ENCODE measurements around the gene FUT8.

Gene FUT8

DNA sequence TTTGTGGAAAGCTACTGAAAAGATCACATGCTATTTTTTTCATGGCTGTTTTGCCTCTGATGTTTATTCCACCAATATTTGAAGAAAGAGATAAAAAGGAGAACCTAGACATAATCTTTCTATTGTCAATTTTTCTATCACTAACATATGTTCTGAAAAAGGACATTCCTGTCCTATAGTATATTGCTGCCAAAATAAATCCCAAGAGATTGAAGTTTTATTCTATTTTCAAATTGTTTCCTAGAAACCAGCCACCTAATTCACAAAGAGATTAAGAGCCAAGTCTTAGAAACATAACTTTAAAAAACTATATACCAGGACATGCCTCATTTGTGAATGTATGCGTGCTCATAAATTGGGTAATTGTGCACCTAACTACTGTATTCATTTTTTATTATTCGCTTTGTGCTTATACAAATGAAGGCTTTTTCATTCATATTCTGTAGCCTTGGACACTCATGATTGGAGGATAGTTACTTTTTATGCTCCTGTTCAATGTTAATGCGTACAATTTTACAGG, 200.7 kb downstream of the FUT8 start:
- no peak overlapping the region for H3K4me2 ChIP-seq (ENCODE audit: insufficient read depth, low read length, poor library complexity, severe bottlenecking)
- H2BK12ac ChIP-seq (ENCODE audit: low read length), result no peak overlapping the region
- H3K23ac ChIP-seq (ENCODE audit: low read depth, low read length, poor library complexity), result no peak overlapping the region
- no peak overlapping the region for H3K14ac ChIP-seq (ENCODE audit: low read length)
- H3K79me1 ChIP-seq (ENCODE audit: low read depth, low read length), result no peaks in the 10 kb centered on the region
- no peaks in the 10 kb centered on the region for H3K4me1 ChIP-seq (ENCODE audit: control insufficient read depth in 2 of 2, insufficient read depth in 1 of 2, low read depth in 1 of 2, low read length in 2 of 2)
- H4K8ac ChIP-seq (ENCODE audit: low read depth, low read length), result no peak overlapping the region
- H4K91ac ChIP-seq (ENCODE audit: low read depth, low read length, poor library complexity), result no peak overlapping the region
- H3K9me3 ChIP-seq (replicated peaks in 1 of 2; ENCODE audit: control insufficient read depth in 2 of 2, insufficient read depth in 1 of 2, low read depth in 1 of 2, low read length in 2 of 2), result no peaks in the 10 kb centered on the region
- H2AFZ ChIP-seq (ENCODE audit: low read length), result no peak overlapping the region
- WGBS, 2 donors (ENCODE audit: extremely low coverage in 2 of 2, insufficient read length in 2 of 2, insufficient replicate concordance in 1 of 2), result no CpG with 5 or more reads among the region's 3 CpGs
- H2BK120ac ChIP-seq (ENCODE audit: low read depth, low read length), result no peak overlapping the region
- H3K27me3 ChIP-seq (ENCODE audit: control insufficient read depth in 3 of 3, insufficient read depth in 3 of 3, low read depth in 1 of 3, low read length in 3 of 3), result no peaks in the 10 kb centered on the region
- H3K36me3 ChIP-seq (replicated peaks in 1 of 2; ENCODE audit: control insufficient read depth in 2 of 2, insufficient read depth in 2 of 2, low read length in 2 of 2), result peaks cover 0 to 1% of the 10 kb centered on the region in 2 donors
- H3K4ac ChIP-seq (ENCODE audit: low read length), result no peak overlapping the region
- H3K9ac ChIP-seq (ENCODE audit: low read depth, low read length, poor library complexity), result no peak overlapping the region
- H2AK5ac ChIP-seq (ENCODE audit: low read depth, low read length), result no peak overlapping the region
- H2BK15ac ChIP-seq (ENCODE audit: low read length), result no peak overlapping the region
- H3K4me3 ChIP-seq (ENCODE audit: low read length in 2 of 2), result no peak overlapping the region
- H3K27ac ChIP-seq (replicated peaks; ENCODE audit: low read length), result no peak overlapping the region
- no peak overlapping the region for H3K18ac ChIP-seq (ENCODE audit: low read length)
- no peak for DNase-seq (ENCODE audit: low spot score)
- H2BK5ac ChIP-seq (ENCODE audit: low read length), result no peak overlapping the region

DNA sequence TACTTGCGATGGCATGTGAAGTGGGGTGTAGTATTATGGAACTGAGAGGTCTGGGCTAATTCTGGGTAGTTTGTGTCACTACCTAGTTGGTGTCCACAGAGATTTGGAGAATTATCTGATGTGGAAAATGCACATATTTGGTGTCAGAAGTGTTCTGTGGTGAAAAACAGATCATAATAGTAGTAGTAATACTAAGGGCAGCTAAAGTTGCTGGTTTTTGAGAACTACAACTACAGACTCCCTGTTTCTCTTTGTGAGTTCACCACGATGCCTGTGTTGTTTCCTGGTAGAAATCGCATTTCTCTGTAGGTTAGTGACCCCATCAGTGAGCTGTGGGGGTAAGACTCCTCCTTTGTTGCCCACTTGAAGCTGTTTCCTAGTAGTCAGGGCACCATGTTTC, 206.5 kb downstream of the FUT8 start:
- Histone ChIP-seq H2BK12ac (ENCODE audit: low read length) (no peak overlapping the region), H2AK5ac (ENCODE audit: low read depth, low read length) (no peak overlapping the region), H2AFZ (ENCODE audit: low read length) (no peak overlapping the region), H3K23ac (ENCODE audit: low read depth, low read length, poor library complexity) (no peak overlapping the region), H3K18ac (ENCODE audit: low read length) (no peak overlapping the region), H3K4me1 (ENCODE audit: control insufficient read depth in 2 of 2, insufficient read depth in 1 of 2, low read depth in 1 of 2, low read length in 2 of 2) (no peaks in the 10 kb centered on the region), H2BK5ac (ENCODE audit: low read length) (no peak overlapping the region), H4K8ac (ENCODE audit: low read depth, low read length) (no peak overlapping the region), H3K4ac (ENCODE audit: low read length) (no peak overlapping the region), H3K27ac (replicated peaks; ENCODE audit: low read length) (no peak overlapping the region), H3K27me3 (ENCODE audit: control insufficient read depth in 3 of 3, insufficient read depth in 3 of 3, low read depth in 1 of 3, low read length in 3 of 3) (no peaks in the 10 kb centered on the region), H2BK120ac (ENCODE audit: low read depth, low read length) (no peak overlapping the region), H3K14ac (ENCODE audit: low read length) (no peak overlapping the region), H3K4me2 (ENCODE audit: insufficient read depth, low read length, poor library complexity, severe bottlenecking) (no peak overlapping the region), H3K4me3 (ENCODE audit: low read length in 2 of 2) (no peak overlapping the region), H3K36me3 (replicated peaks in 1 of 2; ENCODE audit: control insufficient read depth in 2 of 2, insufficient read depth in 2 of 2, low read length in 2 of 2) (peaks cover 0 to 1% of the 10 kb centered on the region in 2 donors), H3K9me3 (replicated peaks in 1 of 2; ENCODE audit: control insufficient read depth in 2 of 2, insufficient read depth in 1 of 2, low read depth in 1 of 2, low read length in 2 of 2) (no peaks in the 10 kb centered on the region), H3K79me1 (ENCODE audit: low read depth, low read length) (no peaks in the 10 kb centered on the region), H4K91ac (ENCODE audit: low read depth, low read length, poor library complexity) (no peak overlapping the region), H3K9ac (ENCODE audit: low read depth, low read length, poor library complexity) (no peak overlapping the region), H2BK15ac (ENCODE audit: low read length) (no peak overlapping the region)
- no peak for DNase-seq (ENCODE audit: low spot score)
- WGBS, 2 donors (ENCODE audit: extremely low coverage in 2 of 2, insufficient read length in 2 of 2, insufficient replicate concordance in 1 of 2), result no CpG with 5 or more reads among the region's 3 CpGs

DNA sequence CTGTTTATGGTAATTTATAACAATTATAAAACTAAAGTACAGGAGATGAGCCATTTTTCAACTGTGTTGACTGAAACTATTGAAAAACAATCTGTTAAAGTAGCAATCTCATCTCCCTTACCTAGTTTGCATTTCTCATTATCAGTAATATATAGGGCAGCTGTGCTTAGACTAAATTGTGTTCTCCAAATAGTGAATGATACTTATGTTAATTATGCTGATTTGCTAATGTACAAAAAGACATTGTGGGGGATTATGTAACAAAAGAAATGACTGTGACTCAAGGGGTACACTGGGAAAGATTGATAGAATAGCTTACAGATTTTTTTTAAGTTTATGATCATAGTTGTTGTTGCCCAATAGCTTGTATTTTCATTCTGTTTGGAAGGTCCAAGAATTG, 207.7 kb downstream of the FUT8 start:
- Histone ChIP-seq H3K4me2 (ENCODE audit: insufficient read depth, low read length, poor library complexity, severe bottlenecking) (no peak overlapping the region), H3K27ac (replicated peaks; ENCODE audit: low read length) (no peak overlapping the region), H3K79me1 (ENCODE audit: low read depth, low read length) (no peaks in the 10 kb centered on the region), H3K27me3 (ENCODE audit: control insufficient read depth in 3 of 3, insufficient read depth in 3 of 3, low read depth in 1 of 3, low read length in 3 of 3) (no peaks in the 10 kb centered on the region), H3K23ac (ENCODE audit: low read depth, low read length, poor library complexity) (no peak overlapping the region), H3K36me3 (replicated peaks in 1 of 2; ENCODE audit: control insufficient read depth in 2 of 2, insufficient read depth in 2 of 2, low read length in 2 of 2) (peaks cover 0 to 1% of the 10 kb centered on the region in 2 donors), H3K14ac (ENCODE audit: low read length) (no peak overlapping the region), H3K9ac (ENCODE audit: low read depth, low read length, poor library complexity) (no peak overlapping the region), H2AK5ac (ENCODE audit: low read depth, low read length) (no peak overlapping the region), H3K9me3 (replicated peaks in 1 of 2; ENCODE audit: control insufficient read depth in 2 of 2, insufficient read depth in 1 of 2, low read depth in 1 of 2, low read length in 2 of 2) (no peaks in the 10 kb centered on the region), H3K4ac (ENCODE audit: low read length) (no peak overlapping the region), H2BK12ac (ENCODE audit: low read length) (no peak overlapping the region), H3K18ac (ENCODE audit: low read length) (no peak overlapping the region), H2AFZ (ENCODE audit: low read length) (no peak overlapping the region), H2BK120ac (ENCODE audit: low read depth, low read length) (no peak overlapping the region), H2BK5ac (ENCODE audit: low read length) (no peak overlapping the region), H2BK15ac (ENCODE audit: low read length) (no peak overlapping the region), H4K91ac (ENCODE audit: low read depth, low read length, poor library complexity) (no peak overlapping the region), H3K4me3 (ENCODE audit: low read length in 2 of 2) (no peak overlapping the region), H4K8ac (ENCODE audit: low read depth, low read length) (no peak overlapping the region), H3K4me1 (ENCODE audit: control insufficient read depth in 2 of 2, insufficient read depth in 1 of 2, low read depth in 1 of 2, low read length in 2 of 2) (no peaks in the 10 kb centered on the region)
- no peak for DNase-seq (ENCODE audit: low spot score)

DNA sequence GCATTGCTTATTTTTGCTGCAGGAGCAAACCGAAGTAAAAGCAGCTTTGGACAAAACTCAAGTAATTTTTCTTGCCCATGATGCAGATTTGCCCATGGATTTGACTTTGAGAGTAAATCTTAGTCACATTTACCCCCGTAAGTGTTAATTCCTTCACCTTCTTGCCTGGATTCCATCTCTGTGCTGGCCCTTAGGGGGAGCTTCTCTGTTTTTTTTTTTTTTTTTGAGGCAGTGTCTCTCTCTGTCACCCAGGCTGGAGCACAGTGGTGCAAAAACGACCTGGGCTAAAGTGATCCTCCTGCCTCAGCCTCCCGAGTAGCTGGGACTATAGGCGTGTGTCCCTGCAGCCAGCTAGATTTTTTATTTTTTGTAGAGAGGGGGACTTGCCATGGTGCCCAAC, 210.2 kb downstream of the FUT8 start:
- no CpG with 5 or more reads among the region's 5 CpGs for WGBS, 2 donors (ENCODE audit: extremely low coverage in 2 of 2, insufficient read length in 2 of 2, insufficient replicate concordance in 1 of 2)
- Histone ChIP-seq H3K4me2 (ENCODE audit: insufficient read depth, low read length, poor library complexity, severe bottlenecking) (no peak overlapping the region), H3K36me3 (replicated peaks in 1 of 2; ENCODE audit: control insufficient read depth in 2 of 2, insufficient read depth in 2 of 2, low read length in 2 of 2) (no peaks in the 10 kb centered on the region)

More for the DNA sequence above, 210.2 kb downstream of the FUT8 start:
- Histone ChIP-seq H2BK15ac (ENCODE audit: low read length) (no peak overlapping the region), H3K27ac (replicated peaks; ENCODE audit: low read length) (no peak overlapping the region), H2AK5ac (ENCODE audit: low read depth, low read length) (no peak overlapping the region), H3K4me1 (ENCODE audit: control insufficient read depth in 2 of 2, insufficient read depth in 1 of 2, low read depth in 1 of 2, low read length in 2 of 2) (no peaks in the 10 kb centered on the region), H4K91ac (ENCODE audit: low read depth, low read length, poor library complexity) (no peak overlapping the region), H3K14ac (ENCODE audit: low read length) (no peak overlapping the region), H3K4me3 (ENCODE audit: low read length in 2 of 2) (no peak overlapping the region), H2BK120ac (ENCODE audit: low read depth, low read length) (no peak overlapping the region), H2BK12ac (ENCODE audit: low read length) (no peak overlapping the region), H4K8ac (ENCODE audit: low read depth, low read length) (no peak overlapping the region), H3K18ac (ENCODE audit: low read length) (no peak overlapping the region), H3K9ac (ENCODE audit: low read depth, low read length, poor library complexity) (no peak overlapping the region), H3K23ac (ENCODE audit: low read depth, low read length, poor library complexity) (no peak overlapping the region), H2AFZ (ENCODE audit: low read length) (no peak overlapping the region), H3K79me1 (ENCODE audit: low read depth, low read length) (no peaks in the 10 kb centered on the region), H3K27me3 (ENCODE audit: control insufficient read depth in 3 of 3, insufficient read depth in 3 of 3, low read depth in 1 of 3, low read length in 3 of 3) (no peaks in the 10 kb centered on the region), H3K9me3 (replicated peaks in 1 of 2; ENCODE audit: control insufficient read depth in 2 of 2, insufficient read depth in 1 of 2, low read depth in 1 of 2, low read length in 2 of 2) (no peaks in the 10 kb centered on the region), H2BK5ac (ENCODE audit: low read length) (no peak overlapping the region), H3K4ac (ENCODE audit: low read length) (no peak overlapping the region)
- DNase-seq (ENCODE audit: low spot score), result no peak

Data from neuronal stem cell (in vitro differentiated cells).